ENCODE measurements around the gene SLC23A3.

DNA sequence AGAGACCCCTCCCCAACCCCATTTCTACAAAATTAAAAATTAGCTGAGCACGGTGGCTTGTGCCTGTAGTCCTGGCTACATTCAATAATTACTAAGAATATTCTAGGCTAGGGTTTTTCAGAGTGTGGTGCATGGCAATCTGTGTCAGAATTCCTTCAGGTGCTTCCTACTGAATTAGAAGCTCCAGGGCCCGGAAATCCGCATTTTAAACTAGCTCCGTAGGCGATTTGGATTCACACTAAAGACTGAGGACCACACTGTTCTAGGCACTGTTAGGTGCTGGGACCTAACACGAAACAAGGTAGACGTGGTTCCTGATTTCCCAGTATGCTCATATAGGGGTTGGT is 36.1 kb upstream of the SLC23A3 start:
- TF ChIP-seq SAP30 (IDR thresholded peaks at IDR 0.05; ENCODE audit: borderline replicate concordance, insufficient read depth, low read depth, low read length, poor library complexity, severe bottlenecking) (no peak), RAD21 (CRISPR knock-in tag; conservative IDR thresholded peaks at IDR 0.05 in 1 of 2, IDR thresholded peaks at IDR 0.05 in 1 of 2) (no peak), JUND (IDR thresholded peaks at IDR 0.05; ENCODE audit: borderline replicate concordance, low read depth, low read length) (no peak), JUND (tag; IDR thresholded peaks at IDR 0.05; ENCODE audit: borderline replicate concordance, low read depth, low read length) (no peak), GTF2F1 (IDR thresholded peaks at IDR 0.05; ENCODE audit: low read depth, low read length) (no peak), KDM1A (IDR thresholded peaks at IDR 0.05) (no peak), RBM39 (optimal IDR thresholded peaks at IDR 0.05; ENCODE audit: low read depth, low read length) (no peak), FOXM1 (IDR thresholded peaks at IDR 0.05; ENCODE audit: low read depth) (no peak), FOXM1 (CRISPR knock-in tag; IDR thresholded peaks at IDR 0.05; ENCODE audit: low read depth) (no peak), TCF3 (CRISPR knock-in tag; IDR thresholded peaks at IDR 0.05) (no peak), NONO (IDR thresholded peaks at IDR 0.05; ENCODE audit: low read depth in 2 of 2, low read length in 1 of 2) (no peak), GABPB2 (CRISPR knock-in tag; conservative IDR thresholded peaks at IDR 0.05) (no peak)
- TF ChIP-seq, protein P1, sequence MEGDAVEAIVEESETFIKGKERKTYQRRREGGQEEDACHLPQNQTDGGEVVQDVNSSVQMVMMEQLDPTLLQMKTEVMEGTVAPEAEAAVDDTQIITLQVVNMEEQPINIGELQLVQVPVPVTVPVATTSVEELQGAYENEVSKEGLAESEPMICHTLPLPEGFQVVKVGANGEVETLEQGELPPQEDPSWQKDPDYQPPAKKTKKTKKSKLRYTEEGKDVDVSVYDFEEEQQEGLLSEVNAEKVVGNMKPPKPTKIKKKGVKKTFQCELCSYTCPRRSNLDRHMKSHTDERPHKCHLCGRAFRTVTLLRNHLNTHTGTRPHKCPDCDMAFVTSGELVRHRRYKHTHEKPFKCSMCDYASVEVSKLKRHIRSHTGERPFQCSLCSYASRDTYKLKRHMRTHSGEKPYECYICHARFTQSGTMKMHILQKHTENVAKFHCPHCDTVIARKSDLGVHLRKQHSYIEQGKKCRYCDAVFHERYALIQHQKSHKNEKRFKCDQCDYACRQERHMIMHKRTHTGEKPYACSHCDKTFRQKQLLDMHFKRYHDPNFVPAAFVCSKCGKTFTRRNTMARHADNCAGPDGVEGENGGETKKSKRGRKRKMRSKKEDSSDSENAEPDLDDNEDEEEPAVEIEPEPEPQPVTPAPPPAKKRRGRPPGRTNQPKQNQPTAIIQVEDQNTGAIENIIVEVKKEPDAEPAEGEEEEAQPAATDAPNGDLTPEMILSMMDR (IDR thresholded peaks at IDR 0.05 in 2 of 3, conservative IDR thresholded peaks at IDR 0.05 in 1 of 3; ENCODE audit: insufficient read depth in 2 of 3, low read depth in 1 of 3, low read length in 3 of 3): no peak
- TF ChIP-seq, protein P2, sequence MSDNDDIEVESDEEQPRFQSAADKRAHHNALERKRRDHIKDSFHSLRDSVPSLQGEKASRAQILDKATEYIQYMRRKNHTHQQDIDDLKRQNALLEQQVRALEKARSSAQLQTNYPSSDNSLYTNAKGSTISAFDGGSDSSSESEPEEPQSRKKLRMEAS (CRISPR knock-in tag; IDR thresholded peaks at IDR 0.05): no peak
